ENCODE measurements around the gene NEUROD2. TPM values are rescaled to one million over a fixed set of nuclear protein-coding genes. Genes with fewer than 3 reads are reported as not detected.

NEUROD2 gene
- total RNA-seq (2014; rRNA removed; shearing (Covaris generic)): not detected in 2 replicates

- DNase-seq (ENCODE audit: low read depth): no peak
Measured at GRCh38 chr17:39607851-39608130, at the start of gene NEUROD2. Gene NEUROD2, minus strand, starts transcription at chr17:39607920. Its CDS starts 1,321 bp downstream, at chr17:39606599.

DNA sequence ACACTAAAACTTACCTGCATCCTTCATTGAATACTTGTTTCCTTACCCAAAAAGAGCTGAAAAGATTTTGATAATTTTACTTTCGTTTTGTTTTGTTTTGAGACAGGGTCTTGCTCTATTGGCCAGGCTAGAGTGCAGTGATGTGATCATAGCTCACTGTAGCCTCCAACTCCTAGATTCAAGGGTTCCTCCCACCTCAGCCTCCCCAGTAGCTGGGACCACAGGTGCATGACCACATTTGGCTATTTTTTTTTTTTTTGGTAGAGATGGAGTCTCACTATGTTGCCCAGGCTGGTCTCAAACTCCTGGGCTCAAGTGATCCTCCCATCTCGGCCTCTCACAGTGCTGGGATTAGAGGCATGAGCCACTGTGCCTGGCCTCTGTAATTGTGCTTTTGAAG lies 47.4 kb upstream of the NEUROD2 start:
- DNase-seq (ENCODE audit: low read depth): no peak

- peak; percentile 30 for DNase-seq (ENCODE audit: low read depth)
Measured at GRCh38 chr17:39653662-39654331, 46.1 kb upstream of the NEUROD2 start.

DNA sequence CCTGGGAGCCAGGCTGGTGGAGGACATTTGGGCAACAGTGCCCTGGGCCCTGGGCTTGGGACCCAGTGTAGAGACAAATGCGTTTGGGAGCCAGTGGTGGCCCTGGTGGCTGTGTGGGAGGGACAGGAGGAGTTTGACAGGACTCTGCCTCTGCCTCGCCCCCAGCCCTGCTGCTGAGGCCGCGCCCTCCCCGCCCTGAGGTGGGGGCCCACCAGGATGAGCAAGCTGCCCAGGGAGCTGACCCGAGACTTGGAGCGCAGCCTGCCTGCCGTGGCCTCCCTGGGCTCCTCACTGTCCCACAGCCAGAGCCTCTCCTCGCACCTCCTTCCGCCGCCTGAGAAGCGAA lies 45.6 kb upstream of the NEUROD2 start:
- no peak for DNase-seq (ENCODE audit: low read depth)

DNA sequence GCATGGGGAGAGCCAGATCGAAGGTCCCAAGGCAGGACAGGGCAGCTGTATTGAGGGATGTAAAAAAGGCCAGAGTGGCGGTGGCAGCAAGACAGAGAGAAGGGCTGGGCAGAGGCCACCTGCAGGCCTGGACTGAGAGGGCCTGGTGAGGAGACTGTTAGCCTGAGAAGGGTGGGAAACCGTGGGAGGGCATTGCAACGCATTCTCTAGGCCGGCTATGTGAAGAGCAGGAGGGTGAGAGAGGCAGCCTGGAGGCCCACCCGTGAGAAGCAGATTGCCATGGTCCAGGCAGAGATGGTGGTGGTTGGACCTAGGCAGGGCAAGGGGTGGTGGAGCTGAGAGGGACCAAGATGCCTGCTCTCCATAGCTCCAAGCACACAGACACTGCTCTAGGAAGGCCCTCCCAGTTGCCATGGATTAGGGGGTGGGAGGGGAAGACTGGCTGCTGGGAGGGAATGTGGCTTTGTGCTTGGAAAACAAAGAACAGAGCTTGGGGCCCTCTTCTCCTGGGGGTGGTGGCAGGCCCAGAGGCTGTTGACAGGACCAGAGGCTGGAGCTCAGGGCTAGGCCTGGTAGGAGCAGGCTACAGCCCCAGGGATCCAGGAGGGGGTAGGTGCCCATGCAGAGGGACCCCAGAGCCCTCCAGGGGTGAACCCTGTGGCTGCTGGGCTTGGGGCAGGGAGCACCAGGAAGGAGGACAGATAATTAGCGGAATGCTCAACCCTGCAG lies 45.0 kb upstream of the NEUROD2 start:
- no peak for DNase-seq (ENCODE audit: low read depth)

- no peak for DNase-seq (ENCODE audit: low read depth)
Measured at GRCh38 chr17:39651923-39652586, 44.3 kb upstream of the NEUROD2 start.

DNA sequence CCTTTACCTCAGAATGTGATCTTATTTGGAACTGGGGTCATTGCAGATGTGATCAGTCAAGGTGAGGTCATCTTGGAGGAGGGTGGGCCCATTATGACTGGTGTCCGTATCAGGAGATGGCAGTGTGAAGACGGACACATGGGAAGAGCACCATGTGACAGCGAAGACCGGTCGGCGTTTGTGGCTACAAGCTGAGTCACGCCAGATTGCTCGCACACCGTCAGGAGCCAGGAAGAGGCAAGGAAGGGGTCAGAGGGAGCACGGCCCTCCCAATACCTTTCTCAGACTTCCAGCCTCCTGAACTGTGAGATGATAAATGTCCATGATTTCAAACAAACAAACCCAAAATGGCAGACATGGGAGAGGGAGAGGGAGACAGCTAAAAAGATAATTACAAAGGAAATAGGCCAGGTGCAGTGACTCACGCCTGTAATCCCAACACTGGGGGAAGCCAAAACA lies 42.4 kb upstream of the NEUROD2 start:
- DNase-seq (ENCODE audit: low read depth): no peak

DNA sequence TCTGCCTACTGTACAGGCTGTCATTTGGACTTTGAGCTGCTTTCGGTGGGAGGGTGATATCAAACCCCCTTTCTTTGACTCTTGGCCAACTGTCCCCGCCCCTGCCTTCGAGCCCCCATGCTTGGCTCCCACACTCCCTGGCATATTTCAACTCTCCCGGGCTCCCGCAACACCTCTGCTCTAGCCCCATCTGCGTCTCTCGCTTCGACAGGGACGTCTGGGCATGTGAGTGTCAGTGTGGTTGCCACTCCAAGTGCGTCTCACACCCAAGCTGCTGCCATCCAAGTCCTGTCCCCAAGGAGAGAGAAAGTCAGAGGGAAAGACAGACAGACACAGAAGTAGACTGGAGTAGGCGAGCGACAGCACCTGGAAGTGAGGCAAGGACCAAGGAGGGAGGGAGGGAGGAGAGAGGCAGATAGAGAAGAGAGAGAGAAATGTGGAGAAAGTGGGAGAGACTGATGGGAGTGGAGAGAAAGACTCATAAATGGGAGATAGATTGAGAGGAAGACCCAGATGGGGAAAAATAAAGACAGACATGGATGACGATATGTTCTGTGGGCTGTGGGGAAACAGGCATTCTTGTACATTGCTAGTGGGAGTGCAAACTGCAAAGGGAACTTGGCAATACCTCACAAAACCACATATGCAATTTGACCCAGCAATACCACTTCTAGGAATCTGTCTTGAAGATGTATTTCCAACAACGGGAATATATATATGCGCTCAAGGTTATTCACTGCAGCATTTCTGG lies 41.1 kb upstream of the NEUROD2 start:
- no peak for DNase-seq (ENCODE audit: low read depth)

GRCh38 chr17:39647256-39647655 lies 39.5 kb upstream of the NEUROD2 start:
- DNase-seq (ENCODE audit: low read depth): no peak

DNA sequence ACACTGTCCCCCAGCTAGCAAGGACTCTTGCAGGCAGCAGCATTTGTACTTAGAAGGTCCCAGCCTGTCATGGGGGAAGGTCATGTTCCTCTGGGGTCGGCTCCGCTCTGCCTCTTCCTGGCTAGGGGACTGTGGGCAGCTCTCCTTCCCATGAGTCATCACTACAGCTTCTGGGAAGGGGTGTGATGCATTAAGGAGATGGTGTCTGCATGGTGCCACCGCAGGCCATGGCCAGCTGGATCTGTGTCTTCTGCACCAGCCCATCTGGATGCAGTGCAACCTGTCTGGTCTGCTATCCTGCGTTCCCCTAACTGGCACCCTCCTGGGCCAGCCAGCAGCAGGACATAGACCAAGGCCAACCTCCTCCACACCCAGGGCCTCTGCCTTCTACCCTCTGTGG lies 35.6 kb upstream of the NEUROD2 start:
- peak; percentile 65 for DNase-seq (ENCODE audit: low read depth)

GRCh38 chr17:39642291-39643074 lies 34.8 kb upstream of the NEUROD2 start:
- DNase-seq (ENCODE audit: low read depth): no peak

- DNase-seq (ENCODE audit: low read depth): no peak
Measured at GRCh38 chr17:39641883-39642282, 34.2 kb upstream of the NEUROD2 start.

GRCh38 chr17:39641097-39641496 lies 33.4 kb upstream of the NEUROD2 start:
- no peak for DNase-seq (ENCODE audit: low read depth)

GRCh38 chr17:39640591-39641031 lies 32.9 kb upstream of the NEUROD2 start:
- DNase-seq (ENCODE audit: low read depth): no peak

DNA sequence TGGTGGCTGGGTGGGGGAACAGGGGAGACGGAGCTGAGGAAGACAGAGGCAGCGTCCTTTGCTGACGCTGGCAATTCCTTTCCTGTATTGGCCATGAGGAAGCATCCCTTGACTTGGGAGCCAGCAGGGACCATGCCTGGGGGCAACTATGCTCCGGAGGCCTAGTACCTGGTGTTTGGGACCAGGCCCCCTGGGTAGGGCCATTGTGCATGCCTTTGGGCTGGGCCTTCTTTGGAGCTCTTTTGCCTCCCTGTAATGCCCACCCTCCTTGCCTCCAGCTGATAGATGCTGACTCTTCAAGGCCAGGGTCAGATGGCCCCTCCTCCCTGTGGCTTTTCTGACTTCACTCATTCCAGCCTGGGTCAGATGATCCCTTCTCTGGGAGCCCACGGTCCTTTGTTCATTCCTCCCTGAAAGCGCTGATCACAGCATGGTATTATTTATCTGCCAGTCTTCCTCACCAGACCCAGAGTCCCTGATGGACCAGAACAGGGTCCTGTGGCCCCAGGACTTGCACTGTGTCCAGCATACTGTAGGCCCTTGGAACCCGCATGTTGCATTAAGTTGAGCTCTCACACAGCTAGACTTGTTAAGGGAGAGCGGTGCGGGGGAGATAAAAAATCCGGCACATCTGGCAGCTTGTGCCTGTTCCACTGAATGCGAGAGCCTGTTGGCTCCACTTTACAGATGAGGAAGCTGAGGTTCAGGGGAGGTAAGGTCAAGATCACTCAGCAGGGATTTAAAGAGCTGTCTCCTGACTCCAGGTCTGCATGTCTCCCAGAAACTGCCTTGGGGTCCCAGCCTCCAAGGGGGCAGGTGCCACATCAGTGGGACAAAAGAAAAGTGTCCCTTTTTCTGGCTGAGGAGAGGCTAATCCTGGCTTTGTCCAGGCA lies 32.1 kb upstream of the NEUROD2 start:
- DNase-seq (ENCODE audit: low read depth): no peak

DNA sequence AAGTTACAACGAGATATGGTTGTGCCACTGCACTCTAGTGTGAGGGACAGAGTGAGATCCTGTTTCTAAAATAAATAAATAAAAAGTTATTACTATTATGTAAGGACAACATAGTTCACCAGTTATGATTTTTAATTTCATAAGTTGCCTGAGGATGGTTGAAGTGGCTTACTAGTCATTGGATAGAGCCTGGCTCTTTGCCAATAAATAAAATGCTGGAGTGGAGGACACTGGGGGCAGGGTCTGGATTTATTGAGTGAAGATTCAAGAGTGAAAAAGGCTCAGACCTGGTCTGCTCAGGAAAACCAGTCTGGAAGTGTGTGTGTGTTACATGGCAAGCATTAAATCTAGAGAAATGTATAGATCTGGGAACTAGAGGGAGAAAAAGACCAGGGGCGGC lies 31.3 kb upstream of the NEUROD2 start:
- no peak for DNase-seq (ENCODE audit: low read depth)

GRCh38 chr17:39638317-39638716 lies 30.6 kb upstream of the NEUROD2 start:
- no peak for DNase-seq (ENCODE audit: low read depth)

GRCh38 chr17:39636927-39637736 lies 29.4 kb upstream of the NEUROD2 start, which contains the start of gene STARD3:
Gene STARD3, plus strand, starts transcription at chr17:39637144. Its CDS starts 16,388 bp downstream, at chr17:39653532.
- peak; percentile 77 for DNase-seq (ENCODE audit: low read depth)

DNA sequence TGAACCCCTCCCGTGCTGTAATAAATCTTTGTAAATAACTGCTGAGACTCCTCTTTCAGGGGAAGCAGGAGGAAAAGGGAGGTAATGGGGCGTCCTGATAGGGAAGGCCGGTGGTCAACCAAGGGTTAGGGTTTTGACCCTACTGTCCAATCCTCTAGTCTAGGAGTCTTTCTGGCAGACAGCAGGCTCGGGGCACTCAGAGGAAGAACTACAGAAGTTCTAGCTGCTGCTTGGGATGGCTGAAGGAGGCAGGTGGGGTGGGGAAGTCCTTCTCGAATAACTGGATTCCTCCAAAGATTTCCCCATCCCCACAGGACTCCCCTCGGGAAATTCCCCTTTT lies 28.8 kb upstream of the NEUROD2 start:
- no peak for DNase-seq (ENCODE audit: low read depth)

Measured in RPMI7951 (cell line).